Smooth muscle cell (in vitro differentiated cells): Measurements from ENCODE around the gene SLIT3. TPM values are rescaled to one million over a fixed set of nuclear protein-coding genes. Genes with fewer than 3 reads are reported as not detected.

Experiments used
- DNase-seq: peaks from one replicate; lab custom pipeline; 2025; ENCODE audit not compliant: unreplicated experiment; lab: John Stamatoyannopoulos, UW
- H2AFZ ChIP-seq: fragments of 200-600 bp; sonication (generic); 2 replicates; pipeline ENCODE4 v1.6.0; 2016; ENCODE audit warnings: antibody characterized with exemption, low read depth, mild to moderate bottlenecking
- H3F3A ChIP-seq: fragments of 200-600 bp; sonication (generic); 2 replicates; pipeline ENCODE4 v1.6.0; 2017; ENCODE audit warnings: antibody characterized with exemption, low read depth
- H3K27ac ChIP-seq: fragments of 200-600 bp; sonication (generic); 2 replicates; pipeline ENCODE4 v1.5.1; 2016; ENCODE audit warnings: low read depth, mild to moderate bottlenecking
- H3K27me3 ChIP-seq: fragments of 200-600 bp; sonication (generic); 2 replicates; pipeline ENCODE4 v1.6.1; 2016; ENCODE audit warnings: low read depth, mild to moderate bottlenecking
- H3K36me3 ChIP-seq: fragments of 200-600 bp; sonication (generic); 2 replicates; pipeline ENCODE4 v1.5.1; 2016; ENCODE audit warnings: low read depth
- H3K4me1 ChIP-seq: fragments of 200-600 bp; sonication (generic); 2 replicates; pipeline ENCODE4 v1.5.1; 2016; ENCODE audit warnings: low read depth
- H3K4me2 ChIP-seq: fragments of 200-600 bp; sonication (generic); 2 replicates; pipeline ENCODE4 v1.6.0; 2016; ENCODE audit warnings: mild to moderate bottlenecking
- H3K4me3 ChIP-seq: fragments of 200-600 bp; sonication (generic); 2 replicates; pipeline ENCODE4 v1.5.1; 2016; ENCODE audit warnings: mild to moderate bottlenecking
- H3K79me2 ChIP-seq: fragments of 200-600 bp; sonication (generic); 2 replicates; pipeline ENCODE4 v1.6.0; 2016; ENCODE audit warnings: low read depth, mild to moderate bottlenecking
- H3K9ac ChIP-seq: fragments of 200-600 bp; sonication (generic); 2 replicates; pipeline ENCODE4 v1.6.0; 2016; ENCODE audit warnings: low read depth
- H3K9me3 ChIP-seq: fragments of 200-600 bp; sonication (generic); replicated peaks from 2 replicates; pipeline ENCODE4 v1.5.1; 2016; ENCODE audit warnings: low read depth
- H4K20me1 ChIP-seq: fragments of 200-600 bp; sonication (generic); 2 replicates; pipeline ENCODE4 v1.6.0; 2016; ENCODE audit warnings: low read depth
- CTCF ChIP-seq: fragments of 200-600 bp; sonication (generic); IDR thresholded peaks from 2 replicates; pipeline ENCODE4 v1.5.1; 2017; ENCODE audit warnings: borderline replicate concordance, mild to moderate bottlenecking, antibody characterized with exemption; ENCODE audit not compliant: insufficient read depth, poor library complexity, severe bottlenecking
- WGBS: methylation state at CpG from one replicate; pipeline ENCODE4 v1.1.7; 2016; ENCODE audit warnings: low lambda C conversion rate; 5-methylcytosine and 5-hydroxymethylcytosine counted together
- polyA plus RNA-seq: library from polyadenylated mRNA; unstranded; fragments of >200 nt; fragmentation: Nextera tagmentation; extraction: Ambion mirVana; gene quantifications from 2 replicates; pipeline ENCODE4 v1.2.1, GENCODE V29; 2016
- total RNA-seq: library from RNA; depleted of rRNA; stranded (reverse); fragments of >200 nt; gene quantifications from 2 replicates; pipeline ENCODE4 v1.2.3, GENCODE V29; 2014

The SLIT3 gene
- total and polyA plus RNA-seq, 2 experiments from 2014 or later: 25.4 to 29.5 TPM

DNA sequence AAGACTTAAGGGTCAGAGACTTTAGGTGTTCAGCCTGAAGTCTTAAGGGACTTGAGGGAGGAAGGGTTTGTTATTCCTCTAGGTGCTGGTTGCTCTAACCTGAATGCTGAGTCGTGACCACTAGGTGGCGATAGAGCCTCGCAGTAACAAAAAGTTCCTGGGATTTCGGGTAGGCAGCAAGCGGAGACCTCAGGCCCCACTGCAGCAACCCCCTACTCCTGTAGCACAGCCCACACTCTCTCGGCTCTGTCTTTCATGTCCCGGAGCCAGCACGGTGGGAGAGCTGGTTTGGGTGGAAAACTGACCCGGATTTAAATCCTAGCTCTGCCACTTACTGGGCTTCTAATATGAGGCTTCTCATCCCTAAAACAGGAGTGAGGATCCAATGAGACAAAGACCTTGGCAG, 621.4 kb downstream of the SLIT3 start:
- no peak overlapping the region for H3K9ac ChIP-seq
- H3K4me2 ChIP-seq: peak overlapping the region; percentile 32
- no peak overlapping the region for H3K4me3 ChIP-seq
- no peaks in the 10 kb centered on the region for H3K36me3 ChIP-seq
- peak; percentile 87 for TF ChIP-seq CTCF
- DNase-seq: peak; percentile 29
- no peaks in the 10 kb centered on the region for H3K4me1 ChIP-seq
- H2AFZ ChIP-seq: no peak overlapping the region
- H3K9me3 ChIP-seq: no peaks in the 10 kb centered on the region
- no peaks in the 10 kb centered on the region for H3F3A ChIP-seq
- no peaks in the 10 kb centered on the region for H3K27me3 ChIP-seq
- 5% methylated on average over 9 of the region's 9 CpGs for WGBS
- no peak overlapping the region for H3K27ac ChIP-seq
- H3K79me2 ChIP-seq: no peaks in the 10 kb centered on the region
- H4K20me1 ChIP-seq: no peaks in the 10 kb centered on the region

DNA sequence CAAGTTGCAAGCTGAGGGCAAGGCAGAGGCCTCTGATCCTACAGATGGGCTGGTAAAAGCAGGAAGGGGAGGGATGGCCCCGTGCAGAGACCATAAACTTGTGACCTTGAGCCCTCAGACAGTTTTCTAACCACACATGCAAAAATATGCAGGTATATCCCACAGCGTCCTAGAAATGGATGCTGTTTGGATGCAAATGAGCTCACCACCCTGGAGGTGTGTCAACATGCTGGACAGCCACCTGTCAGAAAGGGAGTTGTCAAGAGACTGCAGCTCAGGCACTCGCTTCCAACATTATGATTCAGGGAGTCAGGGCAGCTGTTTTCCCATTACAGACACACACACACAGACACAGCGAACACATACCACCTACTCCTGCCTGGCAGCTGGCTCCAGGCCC, 624.4 kb downstream of the SLIT3 start:
- Histone ChIP-seq H3K27me3 (no peaks in the 10 kb centered on the region), H3K27ac (no peak overlapping the region), H4K20me1 (no peaks in the 10 kb centered on the region), H2AFZ (no peak overlapping the region), H3K4me3 (no peak overlapping the region), H3K36me3 (no peaks in the 10 kb centered on the region), H3K4me1 (no peaks in the 10 kb centered on the region), H3F3A (no peaks in the 10 kb centered on the region), H3K79me2 (no peaks in the 10 kb centered on the region), H3K9me3 (no peaks in the 10 kb centered on the region), H3K4me2 (no peak overlapping the region), H3K9ac (no peak overlapping the region)
- TF ChIP-seq CTCF: no peak
- no peak for DNase-seq
- WGBS: 86% methylated on average over 4 of the region's 4 CpGs

DNA sequence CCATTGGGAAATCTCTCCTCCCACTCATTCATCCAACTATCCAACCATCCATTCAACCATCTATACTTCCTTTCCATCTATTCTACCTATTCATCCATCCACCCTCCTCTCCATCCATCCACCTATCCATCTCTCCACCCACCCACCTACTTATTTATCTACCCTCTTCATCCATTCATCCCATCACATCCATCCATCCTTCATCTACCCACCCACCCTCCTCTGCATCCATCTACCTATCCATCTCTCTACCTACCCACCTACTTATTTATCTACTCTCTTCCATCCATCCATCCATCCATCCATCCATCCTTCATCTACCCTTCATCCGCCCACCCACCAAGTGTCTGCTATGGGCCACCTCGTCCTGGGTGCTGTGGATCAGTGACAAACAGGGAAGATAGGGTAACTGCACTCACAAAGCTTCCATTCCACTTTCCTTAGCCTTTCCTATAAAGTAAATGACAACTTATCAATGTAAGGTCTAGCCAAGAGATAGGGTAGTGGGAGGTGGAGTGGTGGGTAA, 625.0 kb downstream of the SLIT3 start:
- 95% methylated on average over 2 of the region's 2 CpGs for WGBS
- DNase-seq: no peak
- no peaks in the 10 kb centered on the region for H3K27me3 ChIP-seq
- H3K9me3 ChIP-seq: no peaks in the 10 kb centered on the region
- H3K4me2 ChIP-seq: no peak overlapping the region
- H3K4me1 ChIP-seq: no peaks in the 10 kb centered on the region
- no peaks in the 10 kb centered on the region for H4K20me1 ChIP-seq
- no peak overlapping the region for H2AFZ ChIP-seq
- H3K79me2 ChIP-seq: no peaks in the 10 kb centered on the region
- H3K9ac ChIP-seq: no peak overlapping the region
- H3K27ac ChIP-seq: no peak overlapping the region
- H3K36me3 ChIP-seq: no peaks in the 10 kb centered on the region
- TF ChIP-seq CTCF: no peak
- H3K4me3 ChIP-seq: no peak overlapping the region
- H3F3A ChIP-seq: no peaks in the 10 kb centered on the region

DNA sequence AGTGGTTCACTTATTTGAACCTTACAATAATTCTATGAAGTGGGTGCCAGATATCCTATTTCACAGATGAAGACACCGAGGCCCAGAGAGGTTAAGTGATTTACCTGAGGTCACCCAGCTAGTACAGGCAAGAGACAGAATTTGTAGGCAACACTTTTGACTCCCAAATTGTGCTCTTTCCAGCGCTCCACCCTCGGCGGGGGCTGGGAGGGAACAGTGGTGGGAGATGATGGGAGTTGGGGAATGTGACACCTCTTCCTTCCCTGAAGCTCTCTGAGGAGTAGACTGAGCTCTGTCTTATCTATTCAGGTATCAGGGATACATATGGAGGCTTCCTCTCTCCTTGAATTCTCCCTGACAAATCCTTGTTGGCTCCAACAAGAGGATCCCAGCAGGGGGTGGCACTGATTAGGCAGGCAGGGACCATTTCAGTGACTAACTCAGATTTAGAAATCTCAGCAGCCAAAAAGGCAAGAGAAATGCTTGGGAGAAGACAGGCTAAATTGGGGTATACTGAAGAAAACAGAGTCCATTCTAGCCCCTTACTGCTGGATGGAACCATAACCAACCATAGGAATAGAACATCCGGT, 626.0 kb downstream of the SLIT3 start:
- no peaks in the 10 kb centered on the region for H3K27me3 ChIP-seq
- WGBS: 90% methylated on average over 5 of the region's 5 CpGs
- no peak overlapping the region for H3K4me2 ChIP-seq
- H3K27ac ChIP-seq: no peak overlapping the region
- no peaks in the 10 kb centered on the region for H3K4me1 ChIP-seq
- no peaks in the 10 kb centered on the region for H4K20me1 ChIP-seq
- H3K36me3 ChIP-seq: no peaks in the 10 kb centered on the region
- H3K79me2 ChIP-seq: no peaks in the 10 kb centered on the region
- TF ChIP-seq CTCF: no peak
- H3K9ac ChIP-seq: no peak overlapping the region
- H3K9me3 ChIP-seq: no peaks in the 10 kb centered on the region
- no peaks in the 10 kb centered on the region for H3F3A ChIP-seq
- no peak overlapping the region for H3K4me3 ChIP-seq
- H2AFZ ChIP-seq: no peak overlapping the region
- no peak for DNase-seq
